ENCODE data around the gene CALM3. TPM values are rescaled to one million over a fixed set of nuclear protein-coding genes. Genes with fewer than 3 reads are reported as not detected.

The CALM3 gene
- total RNA-seq, 1 donor from 2014 or later = 142 TPM

GRCh38 chr19:46620267-46620666 is 19.1 kb downstream of the CALM3 start:
- no peak overlapping the region for H3K4me3 ChIP-seq
- intact Hi-C loops (cut with DNase I) = no loop called here
- peaks cover 39% of the 10 kb centered on the region for H3K4me1 ChIP-seq
- no peaks in the 10 kb centered on the region for H3K36me3 ChIP-seq
- ATAC-seq (no peak), DNase-seq (no peak)
- no peak for TF ChIP-seq CTCF (IDR thresholded peaks at IDR 0.05)
- no peaks in the 10 kb centered on the region for H3K9me3 ChIP-seq
- no peaks in the 10 kb centered on the region for H3K27me3 ChIP-seq
- H3K27ac ChIP-seq = no peak overlapping the region

- peak overlapping the region; percentile 43 for H3K4me3 ChIP-seq
- H3K36me3 ChIP-seq = no peaks in the 10 kb centered on the region
- peak overlapping the region; percentile 60 for H3K27ac ChIP-seq
- no peak for TF ChIP-seq CTCF (IDR thresholded peaks at IDR 0.05)
- no peaks in the 10 kb centered on the region for H3K9me3 ChIP-seq
- no peaks in the 10 kb centered on the region for H3K27me3 ChIP-seq
- ATAC-seq = no peak
- peaks cover 43% of the 10 kb centered on the region for H3K4me1 ChIP-seq
- intact Hi-C loops (cut with DNase I) = no loop called here
- no peak for DNase-seq
Measured at GRCh38 chr19:46620716-46621115, 19.6 kb downstream of the CALM3 start.

- no peaks in the 10 kb centered on the region for H3K27me3 ChIP-seq
- peak overlapping the region; percentile 60 for H3K27ac ChIP-seq
Measured at GRCh38 chr19:46621191-46622117, 20.3 kb downstream of the CALM3 start.

GRCh38 chr19:46622118-46622446 is 21.0 kb downstream of the CALM3 start:
- no peak for DNase-seq
- peak overlapping the region; percentile 60 for H3K27ac ChIP-seq
- H3K36me3 ChIP-seq = no peaks in the 10 kb centered on the region
- no peak for ATAC-seq
- intact Hi-C loops (cut with DNase I) = no loop called here
- peak overlapping the region; percentile 43 for H3K4me3 ChIP-seq
- H3K9me3 ChIP-seq = no peaks in the 10 kb centered on the region
- no peaks in the 10 kb centered on the region for H3K27me3 ChIP-seq
- H3K4me1 ChIP-seq = peaks cover 47% of the 10 kb centered on the region
- no peak for TF ChIP-seq CTCF (IDR thresholded peaks at IDR 0.05)

More at GRCh38 chr19:46621191-46622117, 20.3 kb downstream of the CALM3 start:
- Histone ChIP-seq H3K4me3 (peak overlapping the region; percentile 43), H3K4me1 (peaks cover 49% of the 10 kb centered on the region), H3K9me3 (no peaks in the 10 kb centered on the region), H3K36me3 (no peaks in the 10 kb centered on the region)
- intact Hi-C loops (cut with DNase I) = no loop called here
- TF ChIP-seq CTCF (IDR thresholded peaks at IDR 0.05) = peak; percentile 9
- ATAC-seq = no peak
- DNase-seq = no peak

- peak overlapping the region; percentile 43 for H3K4me3 ChIP-seq
- H3K4me1 ChIP-seq = peaks cover 38% of the 10 kb centered on the region
- DNase-seq (no peak), ATAC-seq (no peak)
- H3K36me3 ChIP-seq = no peaks in the 10 kb centered on the region
- H3K9me3 ChIP-seq = no peaks in the 10 kb centered on the region
- peak overlapping the region; percentile 76 for H3K27ac ChIP-seq
- TF ChIP-seq CTCF (IDR thresholded peaks at IDR 0.05) = no peak
- intact Hi-C loops (cut with DNase I) = no loop called here
- H3K27me3 ChIP-seq = no peaks in the 10 kb centered on the region
Measured at GRCh38 chr19:46623915-46624502, 22.9 kb downstream of the CALM3 start.
